ENCODE results near the gene SLIT1.

GRCh38 chr10:97103316-97104080 is 82.3 kb downstream of the SLIT1 start:
- TF ChIP-seq CTCF (IDR thresholded peaks at IDR 0.05 in 4 of 5, conservative IDR thresholded peaks at IDR 0.05 in 1 of 5) (no peak), POLR2A (IDR thresholded peaks at IDR 0.05) (no peak)
